Pancreas (tissue), 10 donors: ENCODE measurements around the gene SYT12. TPM values are rescaled to one million over a fixed set of nuclear protein-coding genes. Genes with fewer than 3 reads are reported as not detected.

Source experiments
- ATAC-seq, 4 donors: fragments of 200-7000 bp; cut with Tn5 transposase; one replicate each; pipeline versions ENCODE4 v1.8.0 to v1.9.1; 2020; ENCODE audit warnings: mild to moderate bottlenecking in 4 of 4, moderate library complexity in 4 of 4
- DNase-seq, 6 donors: peaks; one replicate each; pipeline ENCODE4 v3.0.0-alpha.2; 2020
- FAIRE-seq: peaks from 2 replicates; lab custom pipeline; 2012; peaks lifted over from hg19 to GRCh38; lab: Jason Lieb, UNC
- H3K27ac ChIP-seq, 4 donors: fragments of 200-600 bp; sonication (generic); 1 replicate in 3 of 4; 2 replicates in 1 of 4; pipeline versions ENCODE4 v1.5.0 to v1.8.0; 2020
- H3K27me3 ChIP-seq, 4 donors: fragments of 200-600 bp; one replicate each; pipeline ENCODE4 v1.8.0; 2021
- H3K36me3 ChIP-seq, 3 donors: fragments of 200-600 bp; sonication (generic) in 1 of 3; one replicate each; pipeline versions ENCODE4 v1.5.0 to v1.8.0; 2020 to 2021
- H3K4me1 ChIP-seq, 3 donors: fragments of 200-600 bp; one replicate each; pipeline ENCODE4 v1.8.0; 2021
- H3K4me3 ChIP-seq, 4 donors: fragments of 200-600 bp; sonication (generic) in 2 of 4; one replicate each; pipeline versions ENCODE4 v1.5.0 to v1.8.0; 2020 to 2021
- H3K9me3 ChIP-seq, 4 donors: fragments of 200-600 bp; one replicate each; pipeline ENCODE4 v1.8.0; 2021
- CTCF ChIP-seq, 4 donors: fragments of 200-600 bp; sonication (generic) in 3 of 4; IDR thresholded peaks; one replicate each; pipeline versions ENCODE4 v1.5.0 to v1.8.0; 2021; ENCODE audit warnings: antibody characterized with exemption in 4 of 4
- WGBS, 2 donors: extraction: QIAGEN DNeasy Blood & Tissue Kit; methylation state at CpG; one replicate each; pipeline ENCODE4 v1.1.7; 2013; 5-methylcytosine and 5-hydroxymethylcytosine counted together
- intact Hi-C, 3 donors: fragments of 100-400 bp; cut with DNase I; formaldehyde crosslinking; loops; one replicate each; pipeline versions ENCODE4 v1.11.1 to v1.14.2; 2022
- polyA plus RNA-seq, 2 donors: library from polyadenylated mRNA; stranded (reverse); fragments of 200-250 nt; gene quantifications; one replicate each; pipeline ENCODE4 v1.2.3, GENCODE V29; 2013
- total RNA-seq, 6 donors: library from RNA; stranded (reverse); fragmentation: NEBNext Ultra II Directional in 4 of 6; extraction: Animal tissue kit (Norgen Biotek cat#: 25700) in 4 of 6; gene quantifications; one replicate each; pipeline versions ENCODE4 v1.2.1 to v1.2.4, GENCODE V29; 2021 to 2023
- donor health status: healthy with polysubstance abuse.
- donor health status: DM: no; HTN: no; CAD: no; lungs with moderate emphysema.
- donor health status: DM: no; HTN: no; CAD: no.
- donor health status: control.
- donor health status: control.
- donor health status: Bipolar disorder and iron deficiency.
- donor health status: DM: yes; HTN: yes; CAD: no.
- donor health status: DM: no; HTN: no; CAD: no.
- donor health status: DM: no; HTN: no; CAD: no.
- donor health status: DM: yes; HTN: yes; CAD: no.

The SYT12 gene
- total RNA-seq (1 to 10 TPM in 2 of 6 donors, under 1 TPM in 4; 0.37 to 2.6 (median 0.42) TPM), polyA plus RNA-seq (1 to 10 TPM in 1 of 2 donors, under 1 TPM in 1; 0.19 to 1.7 TPM)

- ATAC-seq (peak; percentile 23 to 60 (median 40)), FAIRE-seq (no peak), DNase-seq (peak in 3 of 6 donors; percentile 20 to 64 (median 31))
- Histone ChIP-seq H3K27me3 (no peaks in the 10 kb centered on the region), H3K4me1 (peaks cover 0 to 3% (median 0%) of the 10 kb centered on the region in 3 donors), H3K36me3 (no peaks in the 10 kb centered on the region), H3K9me3 (no peaks in the 10 kb centered on the region), H3K4me3 (peak within 1 kb of the TSS; percentile 15 to 52 (median 30)), H3K27ac (no peak within 1 kb of the TSS)
- intact Hi-C loops, result no loop called here
- no peak for TF ChIP-seq CTCF (IDR thresholded peaks at IDR 0.05)
- WGBS, 2 donors, result 1% methylated on average over 89 to 118 of the region's 118 CpGs
Observed at GRCh38 chr11:67022961-67023956, at the start of gene SYT12. Gene SYT12 (plus strand): TSS chr11:67023134. CDS start chr11:67030145, 7,011 bp downstream.

- Histone ChIP-seq H3K4me3 (no peak overlapping the region), H3K4me1 (no peaks in the 10 kb centered on the region), H3K27me3 (no peaks in the 10 kb centered on the region), H3K9me3 (no peaks in the 10 kb centered on the region), H3K27ac (no peak overlapping the region), H3K36me3 (no peaks in the 10 kb centered on the region)
- WGBS, 2 donors, result 74 to 85% methylated on average over 8 of the region's 8 CpGs
- ATAC-seq (no peak), FAIRE-seq (no peak), DNase-seq (no peak)
- no peak for TF ChIP-seq CTCF (IDR thresholded peaks at IDR 0.05)
- intact Hi-C loops, result no loop called here
Observed at GRCh38 chr11:66973956-66974580, 48.9 kb upstream of the SYT12 start.

- ATAC-seq (peak in 1 of 4 donors; percentile 28), FAIRE-seq (no peak), DNase-seq (no peak)
- H3K27me3 ChIP-seq, result no peaks in the 10 kb centered on the region
- H3K4me3 ChIP-seq, result no peak within 1 kb of the TSS
- 79 to 80% methylated on average over 10 of the region's 10 CpGs for WGBS, 2 donors
- TF ChIP-seq CTCF (IDR thresholded peaks at IDR 0.05), result no peak
- intact Hi-C loops, result no loop called here
- H3K27ac ChIP-seq, result no peak within 1 kb of the TSS
- H3K9me3 ChIP-seq, result no peaks in the 10 kb centered on the region
- no peaks in the 10 kb centered on the region for H3K4me1 ChIP-seq
- H3K36me3 ChIP-seq, result no peaks in the 10 kb centered on the region
Observed at GRCh38 chr11:66974724-66975404, 48.1 kb upstream of the SYT12 start, which contains the start of gene C11orf86. Gene C11orf86 (plus strand): TSS chr11:66975304. CDS start chr11:66975363, 59 bp downstream.

- Histone ChIP-seq H3K27ac (no peak overlapping the region), H3K27me3 (no peaks in the 10 kb centered on the region), H3K4me3 (no peak overlapping the region), H3K9me3 (no peaks in the 10 kb centered on the region), H3K36me3 (no peaks in the 10 kb centered on the region), H3K4me1 (no peaks in the 10 kb centered on the region)
- no peak for DNase-seq
- no peak for FAIRE-seq
- intact Hi-C loops, result no loop called here
- WGBS, 2 donors, result 66 to 68% methylated on average over 11 of the region's 11 CpGs
- no peak for TF ChIP-seq CTCF (IDR thresholded peaks at IDR 0.05)
- ATAC-seq, result no peak
Observed at GRCh38 chr11:66975405-66976027, 47.4 kb upstream of the SYT12 start.
